Stomach (tissue), 9 donors: ENCODE results near the gene SLC2A6. TPM values are rescaled to one million over a fixed set of nuclear protein-coding genes. Genes with fewer than 3 reads are reported as not detected.
A peak's percentile ranks its signal among the peaks of the same experiment; 100 is the strongest.

Source experiments
- DNase-seq, 2 donors: peaks; one replicate each; pipeline versions ENCODE4 v3.0.0 to v3.0.0-alpha.2; 2013 to 2019
- H3K27ac ChIP-seq, 5 donors: fragments of 200-600 bp in 4 of 5; sonication (generic) in 4 of 5; one replicate each; pipeline ENCODE4 v1.5.1; 2013 to 2019; ENCODE audit warnings: mild to moderate bottlenecking in 1 of 5, moderate library complexity in 1 of 5
- H3K27me3 ChIP-seq, 3 donors: fragments of 200-600 bp; sonication (generic); one replicate each; pipeline ENCODE4 v1.5.1; 2017 to 2019; ENCODE audit warnings: mixed run types in 1 of 3
- H3K36me3 ChIP-seq, 4 donors: fragments of 200-600 bp; sonication (generic); 1 replicate in 3 of 4; 2 replicates in 1 of 4; pipeline ENCODE4 v1.5.1; 2016 to 2019
- H3K4me1 ChIP-seq, 4 donors: fragments of 200-600 bp; sonication (generic); one replicate each; pipeline ENCODE4 v1.5.1; 2016 to 2019
- H3K4me3 ChIP-seq, 4 donors: fragments of 200-600 bp; sonication (generic) in 3 of 4; one replicate each; pipeline ENCODE4 v1.5.1; 2016 to 2019; ENCODE audit warnings: mild to moderate bottlenecking in 1 of 4
- H3K9me3 ChIP-seq, 4 donors: fragments of 200-600 bp; sonication (generic); one replicate each; pipeline ENCODE4 v1.5.1; 2016 to 2019
- CTCF ChIP-seq, 7 experiments: fragments of 450-650 bp in 4 of 7; fragments of 200-600 bp in 3 of 7; sonication (generic) in 3 of 7; IDR thresholded peaks; one replicate each; pipeline ENCODE4 v1.5.1; 2016 to 2019; ENCODE audit warnings: antibody characterized with exemption in 7 of 7, control low read depth in 2 of 7, mild to moderate bottlenecking in 1 of 7
- EP300 ChIP-seq: sonication (generic); formaldehyde crosslinking; IDR thresholded peaks from one replicate; pipeline ENCODE4 v1.6.1; 2017; ENCODE audit warnings: antibody characterized with exemption
- POLR2A ChIP-seq, 4 donors: fragments of 450-650 bp; IDR thresholded peaks; one replicate each; pipeline ENCODE4 v1.6.1; 2016; ENCODE audit warnings: antibody characterized with exemption in 4 of 4, control low read depth in 2 of 4, mild to moderate bottlenecking in 1 of 4, moderate library complexity in 1 of 4
- POLR2AphosphoS5 ChIP-seq, 3 donors: sonication (generic); formaldehyde crosslinking; IDR thresholded peaks; one replicate each; pipeline ENCODE4 v1.6.1; 2016; ENCODE audit warnings: antibody characterized with exemption in 3 of 3
- WGBS, 5 donors: extraction: QIAGEN DNeasy Blood & Tissue Kit in 3 of 5; methylation state at CpG; one replicate each; pipeline versions ENCODE4 v1.1.5 to v1.1.7; 2013 to 2018; 5-methylcytosine and 5-hydroxymethylcytosine counted together
- intact Hi-C: fragments of 100-400 bp; cut with DNase I; formaldehyde crosslinking; loops from one replicate; pipeline ENCODE4 v1.15.1; 2023; ENCODE audit warnings: low total_unique reads
- polyA plus RNA-seq, 3 donors: library from polyadenylated mRNA; stranded (reverse); fragments of 200-250 nt; gene quantifications; one replicate each; pipeline ENCODE4 v1.2.3, GENCODE V29; 2013
- total RNA-seq, 5 donors: library from RNA; depleted of rRNA; stranded (reverse); fragments of >200 nt; gene quantifications; one replicate each; pipeline versions ENCODE4 v1.1.0 to v1.2.3, GENCODE V29; 2014 to 2016
- donor health status: healthy with polysubstance abuse.
- donor health status: Bipolar disorder and iron deficiency.
- donor health status: healthy.

SLC2A6 gene
- total and polyA plus RNA-seq, 8 donors = 0.55 to 14.3 (median 1.3) TPM; not detected in 2

GRCh38 chr9:133526721-133527321, 47.9 kb upstream of the SLC2A6 start:
- 28 to 46% (median 38%) methylated on average over 10 to 21 of the region's 21 CpGs for WGBS, 5 donors
- DNase-seq = no peak
- TF ChIP-seq POLR2A (IDR thresholded peaks at IDR 0.05) (no peak), POLR2AphosphoS5 (IDR thresholded peaks at IDR 0.05) (no peak), CTCF (IDR thresholded peaks at IDR 0.05) (no peak), EP300 (no peak)

GRCh38 chr9:133525677-133526076, 46.8 kb upstream of the SLC2A6 start:
- no peak overlapping the region for H3K27ac ChIP-seq
- WGBS, 5 donors = 60 to 74% (median 69%) methylated on average over 8 of the region's 8 CpGs
- H3K9me3 ChIP-seq = no peaks in the 10 kb centered on the region
- intact Hi-C loops = no loop called here
- H3K4me1 ChIP-seq = peaks cover 8 to 29% (median 27%) of the 10 kb centered on the region in 4 donors
- DNase-seq = no peak
- TF ChIP-seq POLR2AphosphoS5 (IDR thresholded peaks at IDR 0.05) = no peak
- no peak for TF ChIP-seq EP300
- no peak for TF ChIP-seq POLR2A (IDR thresholded peaks at IDR 0.05)
- TF ChIP-seq CTCF (IDR thresholded peaks at IDR 0.05) = no peak
- no peak overlapping the region for H3K4me3 ChIP-seq
- H3K36me3 ChIP-seq = no peaks in the 10 kb centered on the region
- H3K27me3 ChIP-seq = peaks cover 0 to 25% (median 14%) of the 10 kb centered on the region in 3 donors

More at GRCh38 chr9:133526721-133527321, 47.9 kb upstream of the SLC2A6 start:
- Histone ChIP-seq H3K36me3 (no peaks in the 10 kb centered on the region), H3K9me3 (no peaks in the 10 kb centered on the region), H3K4me1 (peaks cover 8 to 29% (median 27%) of the 10 kb centered on the region in 4 donors), H3K27ac (peak overlapping the region in 2 of 5 donors; percentile 4 to 55), H3K4me3 (no peak overlapping the region), H3K27me3 (peaks cover 0 to 25% (median 14%) of the 10 kb centered on the region in 3 donors)
- intact Hi-C loops = no loop called here

- Histone ChIP-seq H3K4me3 (no peak within 1 kb of the TSS), H3K4me1 (peaks cover 8 to 29% (median 27%) of the 10 kb centered on the region in 4 donors), H3K36me3 (no peaks in the 10 kb centered on the region), H3K27ac (no peak within 1 kb of the TSS), H3K27me3 (peaks cover 0 to 25% (median 14%) of the 10 kb centered on the region in 3 donors), H3K9me3 (no peaks in the 10 kb centered on the region)
- no peak for DNase-seq
- intact Hi-C loops = no loop called here
- TF ChIP-seq POLR2AphosphoS5 (IDR thresholded peaks at IDR 0.05) = no peak
- TF ChIP-seq EP300 = no peak
- no peak for TF ChIP-seq POLR2A (IDR thresholded peaks at IDR 0.05)
- no peak for TF ChIP-seq CTCF (IDR thresholded peaks at IDR 0.05)
- 90 to 96% (median 93%) methylated on average over 13 to 17 of the region's 17 CpGs for WGBS, 5 donors
These were observed 45.9 kb upstream of the SLC2A6 start, which contains the start of gene MYMK for GRCh38 chr9:133524679-133525228. TSS of gene MYMK (minus strand) at chr9:133524959. CDS start at chr9:133524844, 115 bp downstream.

- Histone ChIP-seq H3K4me3 (no peak overlapping the region), H3K4me1 (peaks cover 8 to 29% (median 27%) of the 10 kb centered on the region in 4 donors), H3K27me3 (peaks cover 0 to 25% (median 10%) of the 10 kb centered on the region in 3 donors), H3K36me3 (no peaks in the 10 kb centered on the region), H3K27ac (no peak overlapping the region), H3K9me3 (no peaks in the 10 kb centered on the region)
- DNase-seq = no peak
- no peak for TF ChIP-seq CTCF (IDR thresholded peaks at IDR 0.05)
- no peak for TF ChIP-seq POLR2AphosphoS5 (IDR thresholded peaks at IDR 0.05)
- no peak for TF ChIP-seq POLR2A (IDR thresholded peaks at IDR 0.05)
- TF ChIP-seq EP300 = no peak
- 85 to 97% (median 90%) methylated on average over 5 of the region's 5 CpGs for WGBS, 5 donors
- intact Hi-C loops = no loop called here
These were observed 45.2 kb upstream of the SLC2A6 start for GRCh38 chr9:133524146-133524545.
